Pancreas (tissue), 10 donors: ENCODE measurements around the gene TRIM50. TPM values are rescaled to one million over a fixed set of nuclear protein-coding genes. Genes with fewer than 3 reads are reported as not detected.

ENCODE experiments used
- ATAC-seq, 4 donors: fragments of 200-7000 bp; cut with Tn5 transposase; one replicate each; pipeline versions ENCODE4 v1.8.0 to v1.9.1; 2020; ENCODE audit warnings: mild to moderate bottlenecking in 4 of 4, moderate library complexity in 4 of 4
- DNase-seq, 6 donors: peaks; one replicate each; pipeline ENCODE4 v3.0.0-alpha.2; 2020
- FAIRE-seq: peaks from 2 replicates; lab custom pipeline; 2012; peaks lifted over from hg19 to GRCh38; lab: Jason Lieb, UNC
- H3K27ac ChIP-seq, 4 donors: fragments of 200-600 bp; sonication (generic); 1 replicate in 3 of 4; 2 replicates in 1 of 4; pipeline versions ENCODE4 v1.5.0 to v1.8.0; 2020
- H3K27me3 ChIP-seq, 4 donors: fragments of 200-600 bp; one replicate each; pipeline ENCODE4 v1.8.0; 2021
- H3K36me3 ChIP-seq, 3 donors: fragments of 200-600 bp; sonication (generic) in 1 of 3; one replicate each; pipeline versions ENCODE4 v1.5.0 to v1.8.0; 2020 to 2021
- H3K4me1 ChIP-seq, 3 donors: fragments of 200-600 bp; one replicate each; pipeline ENCODE4 v1.8.0; 2021
- H3K4me3 ChIP-seq, 4 donors: fragments of 200-600 bp; sonication (generic) in 2 of 4; one replicate each; pipeline versions ENCODE4 v1.5.0 to v1.8.0; 2020 to 2021
- H3K9me3 ChIP-seq, 4 donors: fragments of 200-600 bp; one replicate each; pipeline ENCODE4 v1.8.0; 2021
- WGBS, 2 donors: extraction: QIAGEN DNeasy Blood & Tissue Kit; methylation state at CpG; one replicate each; pipeline ENCODE4 v1.1.7; 2013; 5-methylcytosine and 5-hydroxymethylcytosine counted together
- intact Hi-C, 3 donors: fragments of 100-400 bp; cut with DNase I; formaldehyde crosslinking; loops; one replicate each; pipeline versions ENCODE4 v1.11.1 to v1.14.2; 2022
- polyA plus RNA-seq, 2 donors: library from polyadenylated mRNA; stranded (reverse); fragments of 200-250 nt; gene quantifications; one replicate each; pipeline ENCODE4 v1.2.3, GENCODE V29; 2013
- total RNA-seq, 6 donors: library from RNA; stranded (reverse); fragmentation: NEBNext Ultra II Directional in 4 of 6; extraction: Animal tissue kit (Norgen Biotek cat#: 25700) in 4 of 6; gene quantifications; one replicate each; pipeline versions ENCODE4 v1.2.1 to v1.2.4, GENCODE V29; 2021 to 2023
- TF ChIP-seq, protein P1 (sequence below), 4 donors: fragments of 200-600 bp; sonication (generic) in 3 of 4; IDR thresholded peaks; one replicate each; pipeline versions ENCODE4 v1.5.0 to v1.8.0; 2021; ENCODE audit warnings: antibody characterized with exemption in 4 of 4
- donor health status: healthy with polysubstance abuse.
- donor health status: DM: no; HTN: no; CAD: no; lungs with moderate emphysema.
- donor health status: DM: no; HTN: no; CAD: no.
- donor health status: control.
- donor health status: control.
- donor health status: Bipolar disorder and iron deficiency.
- donor health status: DM: yes; HTN: yes; CAD: no.
- donor health status: DM: no; HTN: no; CAD: no.
- donor health status: DM: no; HTN: no; CAD: no.
- donor health status: DM: yes; HTN: yes; CAD: no.

TRIM50 gene
- total and polyA plus RNA-seq, 8 donors, result 5.5 to 35.9 (median 16.9) TPM

DNA sequence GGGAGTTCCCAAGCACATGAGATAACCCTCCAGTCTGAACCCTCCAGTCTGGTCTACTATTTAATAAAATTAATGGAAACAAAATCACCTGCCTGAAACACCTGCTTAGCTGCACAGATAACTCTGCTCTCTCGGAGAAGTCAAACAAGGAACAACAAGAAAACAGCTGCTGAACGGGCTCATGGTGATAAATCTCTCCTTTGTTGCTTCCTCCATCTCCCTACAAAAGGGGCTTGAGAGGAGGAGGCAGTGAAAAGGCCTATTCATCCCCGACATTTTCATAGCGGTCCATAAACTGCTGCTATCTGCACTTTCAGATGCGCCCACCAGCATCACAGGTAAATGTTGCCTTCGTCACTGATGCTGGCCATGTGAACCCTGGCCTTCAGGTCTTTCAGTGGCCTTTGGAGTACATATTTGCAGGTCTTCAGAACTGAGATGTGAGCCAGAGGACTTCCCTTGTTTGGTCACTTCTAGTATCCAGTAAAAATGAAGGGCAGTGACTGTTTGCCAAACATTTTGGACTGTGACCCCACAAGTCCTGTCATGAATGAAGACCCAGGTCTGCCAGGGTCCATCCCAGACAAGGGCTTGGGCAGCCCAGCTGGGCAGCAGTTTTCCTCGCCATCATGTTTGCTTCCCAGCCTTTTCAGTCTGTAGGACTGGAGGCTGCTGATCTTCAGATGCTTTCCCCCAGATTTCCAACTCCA, 15.9 kb upstream of the TRIM50 start:
- Histone ChIP-seq H3K4me3 (no peak overlapping the region), H3K27ac (no peak overlapping the region), H3K27me3 (no peaks in the 10 kb centered on the region), H3K36me3 (no peaks in the 10 kb centered on the region), H3K9me3 (no peaks in the 10 kb centered on the region), H3K4me1 (no peaks in the 10 kb centered on the region)
- TF ChIP-seq, protein P1, sequence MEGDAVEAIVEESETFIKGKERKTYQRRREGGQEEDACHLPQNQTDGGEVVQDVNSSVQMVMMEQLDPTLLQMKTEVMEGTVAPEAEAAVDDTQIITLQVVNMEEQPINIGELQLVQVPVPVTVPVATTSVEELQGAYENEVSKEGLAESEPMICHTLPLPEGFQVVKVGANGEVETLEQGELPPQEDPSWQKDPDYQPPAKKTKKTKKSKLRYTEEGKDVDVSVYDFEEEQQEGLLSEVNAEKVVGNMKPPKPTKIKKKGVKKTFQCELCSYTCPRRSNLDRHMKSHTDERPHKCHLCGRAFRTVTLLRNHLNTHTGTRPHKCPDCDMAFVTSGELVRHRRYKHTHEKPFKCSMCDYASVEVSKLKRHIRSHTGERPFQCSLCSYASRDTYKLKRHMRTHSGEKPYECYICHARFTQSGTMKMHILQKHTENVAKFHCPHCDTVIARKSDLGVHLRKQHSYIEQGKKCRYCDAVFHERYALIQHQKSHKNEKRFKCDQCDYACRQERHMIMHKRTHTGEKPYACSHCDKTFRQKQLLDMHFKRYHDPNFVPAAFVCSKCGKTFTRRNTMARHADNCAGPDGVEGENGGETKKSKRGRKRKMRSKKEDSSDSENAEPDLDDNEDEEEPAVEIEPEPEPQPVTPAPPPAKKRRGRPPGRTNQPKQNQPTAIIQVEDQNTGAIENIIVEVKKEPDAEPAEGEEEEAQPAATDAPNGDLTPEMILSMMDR (IDR thresholded peaks at IDR 0.05), result no peak
- intact Hi-C loops, result loop anchor here in 1 of 3 donors (10.0 kb wide), 1 partner anchor 101 kb away; no protein-coding TSS in a partner anchor
- FAIRE-seq (no peak), ATAC-seq (no peak), DNase-seq (no peak)
- 73 to 75% methylated on average over 7 of the region's 7 CpGs for WGBS, 2 donors

- intact Hi-C loops, result loop anchor here in 1 of 3 donors (10.0 kb wide), 1 partner anchor 102 kb away; no protein-coding TSS in a partner anchor
- no peak for FAIRE-seq
- Histone ChIP-seq H3K4me1 (no peaks in the 10 kb centered on the region), H3K4me3 (peak overlapping the region in 1 of 4 donors; percentile 7), H3K36me3 (no peaks in the 10 kb centered on the region), H3K27ac (no peak overlapping the region), H3K9me3 (no peaks in the 10 kb centered on the region), H3K27me3 (no peaks in the 10 kb centered on the region)
- TF ChIP-seq, protein P1 (IDR thresholded peaks at IDR 0.05), result peak in 3 of 4 donors; percentile 18 to 43 (median 25)
- peak; percentile 87 to 98 (median 92) for ATAC-seq
- peak in 3 of 6 donors; percentile 33 to 52 (median 34) for DNase-seq
- WGBS, 2 donors, result 22 to 28% methylated on average over 8 of the region's 8 CpGs
Measured at GRCh38 chr7:73342645-73343044, 14.8 kb upstream of the TRIM50 start.

- ATAC-seq (peak in 2 of 4 donors; percentile 15 to 43), DNase-seq (no peak), FAIRE-seq (no peak)
- TF ChIP-seq, protein P1 (IDR thresholded peaks at IDR 0.05), result no peak
- 59 to 67% methylated on average over 8 of the region's 8 CpGs for WGBS, 2 donors
- Histone ChIP-seq H3K4me1 (no peaks in the 10 kb centered on the region), H3K9me3 (no peaks in the 10 kb centered on the region), H3K27me3 (no peaks in the 10 kb centered on the region), H3K36me3 (no peaks in the 10 kb centered on the region), H3K4me3 (no peak overlapping the region), H3K27ac (no peak overlapping the region)
- intact Hi-C loops, result loop anchor here in 1 of 3 donors (10.0 kb wide), 1 partner anchor 103 kb away; no protein-coding TSS in a partner anchor
Measured at GRCh38 chr7:73341877-73342276, 14.0 kb upstream of the TRIM50 start.

- H3K36me3 ChIP-seq, result no peaks in the 10 kb centered on the region
- ATAC-seq, result no peak
- no peak for DNase-seq
- H3K9me3 ChIP-seq, result no peaks in the 10 kb centered on the region
- intact Hi-C loops, result loop anchor here in 1 of 3 donors (10.0 kb wide), 1 partner anchor 104 kb away; no protein-coding TSS in a partner anchor
- WGBS, 2 donors, result 75 to 82% methylated on average over 7 of the region's 7 CpGs
- TF ChIP-seq, protein P1 (IDR thresholded peaks at IDR 0.05), result no peak
- FAIRE-seq, result no peak
- no peaks in the 10 kb centered on the region for H3K4me1 ChIP-seq
- no peaks in the 10 kb centered on the region for H3K27me3 ChIP-seq
- no peak overlapping the region for H3K4me3 ChIP-seq
- H3K27ac ChIP-seq, result no peak overlapping the region
Measured at GRCh38 chr7:73340514-73340913, 12.6 kb upstream of the TRIM50 start.

GRCh38 chr7:73338321-73338720, 10.4 kb upstream of the TRIM50 start:
- TF ChIP-seq, protein P1 (IDR thresholded peaks at IDR 0.05), result no peak
- no peaks in the 10 kb centered on the region for H3K4me1 ChIP-seq
- no peak for DNase-seq
- no peaks in the 10 kb centered on the region for H3K9me3 ChIP-seq
- H3K36me3 ChIP-seq, result no peaks in the 10 kb centered on the region
- no peak overlapping the region for H3K4me3 ChIP-seq
- H3K27ac ChIP-seq, result no peak overlapping the region
- FAIRE-seq, result no peak
- ATAC-seq, result no peak
- intact Hi-C loops, result no loop called here
- 66 to 69% methylated on average over 10 of the region's 10 CpGs for WGBS, 2 donors
- H3K27me3 ChIP-seq, result no peaks in the 10 kb centered on the region
